GM18858 (cell line): ENCODE measurements around the gene RNF123.

Source experiments
- ATAC-seq: cut with Tn5 transposase; IDR thresholded peaks from one replicate; pipeline ENCODE4 v1.9.1; 2021; ENCODE audit not compliant: unreplicated experiment

The RNF123 gene

GRCh38 chr3:49700453-49701128 is 11.2 kb downstream of the RNF123 start:
- ATAC-seq = no peak

- no peak for ATAC-seq
These were observed 12.2 kb downstream of the RNF123 start for GRCh38 chr3:49701388-49702077.

- no peak for ATAC-seq
These were observed 13.3 kb downstream of the RNF123 start for GRCh38 chr3:49702672-49703071.

GRCh38 chr3:49703443-49703927 is 14.1 kb downstream of the RNF123 start:
- peak; percentile 77 for ATAC-seq

- ATAC-seq = no peak
These were observed 14.6 kb downstream of the RNF123 start for GRCh38 chr3:49703956-49704355.

GRCh38 chr3:49704629-49705028 is 15.3 kb downstream of the RNF123 start:
- ATAC-seq = no peak

GRCh38 chr3:49705390-49705960 is 16.1 kb downstream of the RNF123 start:
- no peak for ATAC-seq

GRCh38 chr3:49706456-49707112 is 17.2 kb downstream of the RNF123 start:
- no peak for ATAC-seq

- ATAC-seq = no peak
These were observed 17.7 kb downstream of the RNF123 start for GRCh38 chr3:49707113-49707480.

GRCh38 chr3:49709852-49710251 is 20.5 kb downstream of the RNF123 start:
- ATAC-seq = no peak

GRCh38 chr3:49711489-49711888 is 22.1 kb downstream of the RNF123 start:
- no peak for ATAC-seq

- no peak for ATAC-seq
These were observed 22.8 kb downstream of the RNF123 start for GRCh38 chr3:49712166-49712565.

- no peak for ATAC-seq
These were observed 23.4 kb downstream of the RNF123 start for GRCh38 chr3:49712631-49713317.

GRCh38 chr3:49713336-49714105 is 24.2 kb downstream of the RNF123 start:
- no peak for ATAC-seq

GRCh38 chr3:49714728-49715550 is 25.6 kb downstream of the RNF123 start:
- ATAC-seq = no peak

GRCh38 chr3:49715611-49716121 is 26.3 kb downstream of the RNF123 start:
- ATAC-seq = no peak

- no peak for ATAC-seq
These were observed 26.8 kb downstream of the RNF123 start for GRCh38 chr3:49716169-49716568.

- no peak for ATAC-seq
These were observed 27.4 kb downstream of the RNF123 start for GRCh38 chr3:49716691-49717210.
